IMR-90 (cell line): ENCODE results near the gene ADD1. TPM values are rescaled to one million over a fixed set of nuclear protein-coding genes. Genes with fewer than 3 reads are reported as not detected.

Experiments
- ATAC-seq: fragments of 200-7000 bp; cut with Tn5 transposase; 2 replicates; pipeline ENCODE4 v1.9.1; 2020; ENCODE audit warnings: low read depth, mild to moderate bottlenecking, moderate library complexity
- BruUV-seq: library from RNA; stranded (reverse); fragments of 400-500 nt; replicated peaks from 2 replicates; lab custom pipeline; 2021; lab: Mats Ljungman, UMichigan
- CTCF ChIA-PET: fragments of 300-600 bp; formaldehyde crosslinking; extraction: SDS; loops from one replicate; lab custom pipeline; 2021; ENCODE audit warnings: antibody characterized with exemption; lab: Yijun Ruan, JAX
- POLR2A ChIA-PET: fragments of 300-600 bp; sonication (Branson Sonifier 250); formaldehyde crosslinking; loops from one replicate; lab custom pipeline; 2022; ENCODE audit warnings: antibody characterized with exemption; ENCODE audit not compliant: unreplicated experiment; lab: Charles Lee
- DNase-seq: peaks from one replicate; pipeline ENCODE4 v3.0.0; 2013
- H2AFZ ChIP-seq: replicated peaks from 2 replicates; pipeline ENCODE3; 2013; ENCODE audit warnings: low read length, mild to moderate bottlenecking; ENCODE audit not compliant: poor library complexity
- H2AK5ac ChIP-seq: 2 replicates; pipeline ENCODE4 v1.6.1; 2013; ENCODE audit warnings: low read depth, low read length, inconsistent platforms
- H2AK9ac ChIP-seq: replicated peaks from 2 replicates; pipeline ENCODE3; 2013; ENCODE audit warnings: mild to moderate bottlenecking, low read depth, low read length, moderate library complexity; ENCODE audit not compliant: poor library complexity
- H2BK120ac ChIP-seq: 2 replicates; pipeline ENCODE4 v1.6.1; 2013; ENCODE audit warnings: low read depth, low read length, inconsistent platforms
- H2BK15ac ChIP-seq: 3 replicates; pipeline ENCODE4 v1.6.1; 2013; ENCODE audit warnings: low read depth, low read length, inconsistent platforms
- H2BK20ac ChIP-seq: 2 replicates; pipeline ENCODE4 v1.6.1; 2013; ENCODE audit warnings: low read depth, mild to moderate bottlenecking, inconsistent platforms, low read length, moderate library complexity
- H2BK5ac ChIP-seq: 2 replicates; pipeline ENCODE4 v1.6.1; 2013; ENCODE audit warnings: mild to moderate bottlenecking, low read depth, low read length, inconsistent platforms; ENCODE audit not compliant: poor library complexity, severe bottlenecking
- H3K14ac ChIP-seq: replicated peaks from 2 replicates; pipeline ENCODE4 v1.6.1; 2013; ENCODE audit warnings: low read depth, low read length, inconsistent platforms
- H3K18ac ChIP-seq: 2 replicates; pipeline ENCODE4 v1.6.1; 2013; ENCODE audit warnings: low read depth, low read length, control low read depth
- H3K23ac ChIP-seq: 2 replicates; pipeline ENCODE4 v1.6.1; 2013; ENCODE audit warnings: low read depth, low read length, inconsistent platforms
- H3K27ac ChIP-seq: 2 replicates; pipeline ENCODE4 v1.5.1; 2013; ENCODE audit warnings: mild to moderate bottlenecking, control low read depth, low read length; ENCODE audit not compliant: insufficient read depth
- H3K27me3 ChIP-seq: 2 replicates; pipeline ENCODE4 v1.6.1; 2013; ENCODE audit warnings: low read length; ENCODE audit not compliant: control insufficient read depth, insufficient read depth
- H3K36me3 ChIP-seq: 2 replicates; pipeline ENCODE4 v1.6.1; 2013; ENCODE audit warnings: low read length, mixed read lengths; ENCODE audit not compliant: control insufficient read depth, insufficient read depth
- H3K4ac ChIP-seq: 2 replicates; pipeline ENCODE4 v1.6.1; 2013; ENCODE audit warnings: low read depth, low read length, inconsistent platforms
- H3K4me1 ChIP-seq: 2 replicates; pipeline ENCODE4 v1.6.1; 2013; ENCODE audit warnings: low read length, mixed read lengths; ENCODE audit not compliant: control insufficient read depth, insufficient read depth
- H3K4me2 ChIP-seq: 2 replicates; pipeline ENCODE4 v1.6.1; 2013; ENCODE audit warnings: low read depth, mild to moderate bottlenecking, control low read depth, low read length, moderate library complexity
- H3K4me3 ChIP-seq: 2 replicates; pipeline ENCODE4 v1.5.1; 2013; ENCODE audit warnings: low read depth, mild to moderate bottlenecking, control low read depth, low read length, moderate library complexity; ENCODE audit not compliant: insufficient read depth
- H3K56ac ChIP-seq: 2 replicates; pipeline ENCODE4 v1.6.1; 2013; ENCODE audit warnings: low read length, inconsistent platforms; ENCODE audit not compliant: insufficient read depth; ENCODE audit errors: extremely low read depth
- H3K79me1 ChIP-seq, 2 experiments: 2 replicates each; pipeline ENCODE4 v1.6.1; 2013; ENCODE audit warnings: low read length in 2 of 2, inconsistent platforms in 1 of 2, low read depth in 1 of 2
- H3K9ac ChIP-seq: 2 replicates; pipeline ENCODE4 v1.6.1; 2013; ENCODE audit warnings: low read depth, low read length, control low read depth
- H3K9me1 ChIP-seq: 2 replicates; pipeline ENCODE4 v1.6.1; 2013; ENCODE audit warnings: low read length, inconsistent platforms; ENCODE audit not compliant: insufficient read depth
- H3K9me3 ChIP-seq: 2 replicates; pipeline ENCODE4 v1.6.1; 2013; ENCODE audit warnings: low read length; ENCODE audit not compliant: control insufficient read depth, insufficient read depth
- H4K20me1 ChIP-seq: 2 replicates; pipeline ENCODE4 v1.6.1; 2013; ENCODE audit warnings: low read length, inconsistent platforms; ENCODE audit not compliant: insufficient read depth
- H4K5ac ChIP-seq: 2 replicates; pipeline ENCODE4 v1.6.1; 2013; ENCODE audit warnings: mild to moderate bottlenecking, low read depth, low read length, control low read depth
- H4K8ac ChIP-seq, 2 experiments: 2 replicates each; pipeline ENCODE4 v1.6.1; 2013; ENCODE audit warnings: low read depth in 2 of 2, low read length in 2 of 2, control low read depth in 1 of 2, inconsistent platforms in 1 of 2
- H4K91ac ChIP-seq: 2 replicates; pipeline ENCODE4 v1.6.1; 2013; ENCODE audit warnings: low read depth, low read length, inconsistent platforms; ENCODE audit not compliant: insufficient read depth
- MXI1 ChIP-seq: IDR thresholded peaks from 2 replicates; pipeline ENCODE4 v1.6.1; 2012; ENCODE audit warnings: low read depth, mild to moderate bottlenecking, low read length, moderate library complexity, borderline replicate concordance
- NFE2L2 ChIP-seq: fragments of 150-350 bp; IDR thresholded peaks from 2 replicates; pipeline ENCODE4 v1.6.1; 2016; ENCODE audit warnings: low read depth, mild to moderate bottlenecking, low read length
- POLR2A ChIP-seq: IDR thresholded peaks from 2 replicates; pipeline ENCODE4 v1.6.1; 2012; ENCODE audit warnings: mild to moderate bottlenecking, low read depth, low read length
- WGBS, 2 experiments: methylation state at CpG; one replicate each; pipeline versions ENCODE4 v1.1.5 to v1.1.7; 2013; ENCODE audit warnings: missing lambda C conversion rate in 2 of 2; ENCODE audit not compliant: insufficient read length in 1 of 2; ENCODE audit errors: extremely low coverage in 2 of 2; 5-methylcytosine and 5-hydroxymethylcytosine counted together
- dilution Hi-C: fragments of 300-500 bp; cut with HindIII; formaldehyde crosslinking; loops from one replicate; pipeline ENCODE4 v1.14.3; 2018; ENCODE audit warnings: low sequenced_read_pairs; ENCODE audit not compliant: unreplicated experiment
- in situ Hi-C: fragments of 300-500 bp; cut with MboI; formaldehyde crosslinking; loops from 3 replicates; pipeline ENCODE4 v1.14.3; 2019; ENCODE audit warnings: low sequenced_read_pairs, inconsistent platforms, mixed read lengths
- intact Hi-C: fragments of 100-400 bp; cut with micrococcal nuclease; formaldehyde crosslinking; loops from 2 replicates; pipeline ENCODE4 v1.10.0; 2022
- polyA plus RNA-seq, 3 experiments: library from polyadenylated mRNA; depleted of rRNA; stranded (reverse); fragments of >200 nt; gene quantifications; 2 replicates each; pipeline ENCODE4 v1.2.3, GENCODE V29; 2012; ENCODE audit warnings: low replicate concordance in 1 of 3
- total RNA-seq: library from RNA; depleted of rRNA; stranded (reverse); fragments of >200 nt; gene quantifications from 2 replicates; pipeline ENCODE4 v1.2.3, GENCODE V29; 2012

ADD1 gene
- total and polyA plus RNA-seq, 2 of the 4 experiments (the other 2 are of a cell fraction) = 122 to 215 TPM

DNA sequence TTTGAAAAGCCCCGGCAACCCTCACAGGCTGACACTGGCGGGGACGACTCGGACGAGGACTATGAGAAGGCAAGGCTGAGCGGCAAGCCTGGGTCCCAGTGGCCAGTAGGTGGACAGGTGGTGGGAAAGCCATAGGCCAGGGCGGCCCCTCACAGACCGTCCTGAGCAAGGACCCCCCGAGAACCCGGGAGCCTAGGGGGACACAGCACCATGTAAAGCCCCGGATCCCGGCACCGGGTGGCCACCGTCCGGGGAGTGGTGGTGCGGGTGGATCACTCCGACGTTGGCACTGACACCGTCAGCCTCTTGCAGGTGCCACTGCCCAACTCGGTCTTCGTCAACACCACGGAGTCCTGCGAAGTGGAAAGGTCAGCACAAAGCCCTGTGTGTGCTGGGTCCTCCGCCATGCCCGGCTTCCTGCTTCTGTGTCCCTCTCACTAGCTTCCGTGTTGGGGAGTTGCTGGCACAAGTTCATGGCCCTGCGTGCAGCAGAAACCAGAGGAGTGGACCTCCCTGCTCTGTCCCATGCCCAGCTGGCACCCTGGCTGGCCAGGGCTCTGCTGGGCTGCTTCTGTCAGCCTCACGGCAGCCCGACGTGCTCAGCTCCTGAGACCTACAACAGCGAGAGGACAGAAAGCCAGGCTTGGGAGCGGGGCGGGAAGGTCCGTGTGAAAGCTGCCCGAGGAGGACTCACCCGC is 11.9 kb upstream of the ADD1 start:
- Histone ChIP-seq H3K4me2 (no peak overlapping the region), H4K8ac (no peak overlapping the region), H3K27ac (no peak overlapping the region), H3K79me1 (peaks cover 8 to 13% of the 10 kb centered on the region in 2 experiments; a peak in 2 of 4 replicates), H2BK5ac (no peak overlapping the region), H3K36me3 (peaks cover 77% of the 10 kb centered on the region), H3K23ac (no peak overlapping the region), H2BK120ac (no peak overlapping the region), H2BK15ac (no peak overlapping the region), H3K56ac (no peak overlapping the region), H2AFZ (no peak overlapping the region), H3K9ac (no peak overlapping the region), H4K5ac (no peak overlapping the region), H4K20me1 (peaks cover 4% of the 10 kb centered on the region), H3K14ac (no peak overlapping the region), H3K18ac (no peak overlapping the region), H3K4ac (no peak overlapping the region), H3K4me3 (no peak overlapping the region), H2AK9ac (no peak overlapping the region), H2BK20ac (no peak overlapping the region), H3K9me1 (peaks cover 9% of the 10 kb centered on the region), H3K4me1 (no peaks in the 10 kb centered on the region), H2AK5ac (no peak overlapping the region), H4K91ac (no peak overlapping the region), H3K27me3 (no peaks in the 10 kb centered on the region), H3K9me3 (no peaks in the 10 kb centered on the region)
- intact Hi-C loops (no loop called here), in situ Hi-C loops (no loop called here), dilution Hi-C loops (no loop called here)
- 96% methylated on average over 18 of the region's 36 CpGs; no CpG with 5 or more reads in 1 of the 2 experiments for WGBS, 2 experiments
- no TSS peak for BruUV-seq
- TF ChIP-seq NFE2L2 (no peak), POLR2A (no peak), MXI1 (no peak)
- ChIA-PET POLR2A (no interaction called here), CTCF (no interaction called here)
- no peak for ATAC-seq
- no peak for DNase-seq
